Astrocyte (in vitro differentiated cells and primary cell): ENCODE data around the gene MYBPC1.

Experiments
- EZH2 ChIP-seq: IDR thresholded peaks from 2 replicates; pipeline ENCODE4 v1.6.1; 2012; ENCODE audit warnings: mild to moderate bottlenecking, low read length, inconsistent platforms; ENCODE audit not compliant: insufficient read depth
- TF ChIP-seq, protein P1 (sequence below): IDR thresholded peaks from 2 replicates; pipeline ENCODE4 v1.5.1; 2011; ENCODE audit warnings: low read depth, mild to moderate bottlenecking, inconsistent platforms, low read length, moderate library complexity; ENCODE audit not compliant: insufficient read depth

DNA sequence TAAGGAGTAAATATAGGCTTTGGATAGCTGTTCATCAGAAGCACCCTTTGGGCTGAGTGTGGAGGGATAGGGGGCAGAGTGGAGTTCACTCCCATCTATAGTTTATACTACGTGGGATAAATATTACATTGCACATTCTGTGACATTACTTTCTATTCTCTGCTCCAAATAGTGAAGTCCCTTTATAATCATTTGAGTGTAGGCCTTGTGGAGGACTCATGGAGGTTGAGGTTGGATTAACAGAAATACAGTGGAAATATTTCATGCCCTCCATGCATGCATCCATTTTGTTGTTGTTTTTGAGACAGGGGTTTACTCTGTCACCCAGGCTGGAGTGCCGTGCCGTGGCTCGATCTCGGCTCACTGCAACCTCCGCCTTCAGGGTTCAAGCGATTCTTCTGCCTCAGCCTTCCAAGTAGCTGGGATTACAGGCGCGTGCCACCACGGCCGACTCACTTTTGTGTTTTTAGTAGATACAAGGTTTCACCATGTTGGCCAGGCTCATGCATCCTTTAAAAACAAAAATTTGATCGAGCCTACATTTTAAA lies 104.1 kb downstream of the MYBPC1 start:
- TF ChIP-seq EZH2: no peak
- TF ChIP-seq, protein P1, sequence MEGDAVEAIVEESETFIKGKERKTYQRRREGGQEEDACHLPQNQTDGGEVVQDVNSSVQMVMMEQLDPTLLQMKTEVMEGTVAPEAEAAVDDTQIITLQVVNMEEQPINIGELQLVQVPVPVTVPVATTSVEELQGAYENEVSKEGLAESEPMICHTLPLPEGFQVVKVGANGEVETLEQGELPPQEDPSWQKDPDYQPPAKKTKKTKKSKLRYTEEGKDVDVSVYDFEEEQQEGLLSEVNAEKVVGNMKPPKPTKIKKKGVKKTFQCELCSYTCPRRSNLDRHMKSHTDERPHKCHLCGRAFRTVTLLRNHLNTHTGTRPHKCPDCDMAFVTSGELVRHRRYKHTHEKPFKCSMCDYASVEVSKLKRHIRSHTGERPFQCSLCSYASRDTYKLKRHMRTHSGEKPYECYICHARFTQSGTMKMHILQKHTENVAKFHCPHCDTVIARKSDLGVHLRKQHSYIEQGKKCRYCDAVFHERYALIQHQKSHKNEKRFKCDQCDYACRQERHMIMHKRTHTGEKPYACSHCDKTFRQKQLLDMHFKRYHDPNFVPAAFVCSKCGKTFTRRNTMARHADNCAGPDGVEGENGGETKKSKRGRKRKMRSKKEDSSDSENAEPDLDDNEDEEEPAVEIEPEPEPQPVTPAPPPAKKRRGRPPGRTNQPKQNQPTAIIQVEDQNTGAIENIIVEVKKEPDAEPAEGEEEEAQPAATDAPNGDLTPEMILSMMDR: peak; percentile 10
